SK-N-SH (cell line): ENCODE measurements around the gene NTSR1.

ENCODE experiments used
- EP300 ChIP-seq, 2 experiments: IDR thresholded peaks; 2 replicates each; pipeline versions ENCODE4 v1.4.0 to v1.6.1; 2012; ENCODE audit warnings: borderline replicate concordance in 1 of 2, low read depth in 1 of 2, low read length in 1 of 2
- EZH2phosphoT487 ChIP-seq: fragments of 200-600 bp; sonication (generic); IDR thresholded peaks from 2 replicates; pipeline ENCODE4 v1.6.1; 2017; ENCODE audit warnings: low read depth, mixed run types, mild to moderate bottlenecking, antibody characterized with exemption, moderate library complexity, borderline replicate concordance
- GATA2 ChIP-seq: sonication (generic); formaldehyde crosslinking; IDR thresholded peaks from 2 replicates; pipeline ENCODE4 v1.5.0; 2020; ENCODE audit warnings: mild to moderate bottlenecking, missing genetic modification reagents
- RAD21 ChIP-seq: IDR thresholded peaks from 2 replicates; pipeline ENCODE4 v1.6.1; 2012; ENCODE audit warnings: mild to moderate bottlenecking, low read length
- RCOR1 ChIP-seq: fragments of 150-350 bp; IDR thresholded peaks from 2 replicates; pipeline ENCODE4 v1.6.1; 2017; ENCODE audit warnings: antibody characterized with exemption, low read length
- RFX5 ChIP-seq: IDR thresholded peaks from 2 replicates; pipeline ENCODE4 v1.6.1; 2012; ENCODE audit warnings: mild to moderate bottlenecking, improper control_type of control experiment, low read length
- RXRA ChIP-seq: IDR thresholded peaks from 2 replicates; pipeline ENCODE4 v1.4.0; 2012; ENCODE audit warnings: low read depth, mild to moderate bottlenecking, borderline replicate concordance
- SMC3 ChIP-seq: IDR thresholded peaks from 2 replicates; pipeline ENCODE4 v1.6.1; 2012; ENCODE audit warnings: low read depth, low read length, improper control_type of control experiment
- TF ChIP-seq, protein P1 (sequence below): IDR thresholded peaks from 2 replicates; pipeline ENCODE4 v1.4.0; 2012; ENCODE audit warnings: low read depth
- TF ChIP-seq, protein P2 (sequence below): fragments of 200-600 bp; sonication (generic); IDR thresholded peaks from 2 replicates; pipeline ENCODE4 v1.6.1; 2017; ENCODE audit warnings: antibody characterized with exemption, mild to moderate bottlenecking, moderate library complexity
- TF ChIP-seq, protein P3 (sequence below): IDR thresholded peaks from 2 replicates; pipeline ENCODE4 v1.4.0; 2012; ENCODE audit warnings: low read depth, borderline replicate concordance
- TF ChIP-seq, protein P4 (sequence below): fragments of 150-350 bp; IDR thresholded peaks from 2 replicates; pipeline ENCODE4 v1.6.1; 2017; ENCODE audit warnings: antibody characterized with exemption, low read length, low read depth, borderline replicate concordance

DNA sequence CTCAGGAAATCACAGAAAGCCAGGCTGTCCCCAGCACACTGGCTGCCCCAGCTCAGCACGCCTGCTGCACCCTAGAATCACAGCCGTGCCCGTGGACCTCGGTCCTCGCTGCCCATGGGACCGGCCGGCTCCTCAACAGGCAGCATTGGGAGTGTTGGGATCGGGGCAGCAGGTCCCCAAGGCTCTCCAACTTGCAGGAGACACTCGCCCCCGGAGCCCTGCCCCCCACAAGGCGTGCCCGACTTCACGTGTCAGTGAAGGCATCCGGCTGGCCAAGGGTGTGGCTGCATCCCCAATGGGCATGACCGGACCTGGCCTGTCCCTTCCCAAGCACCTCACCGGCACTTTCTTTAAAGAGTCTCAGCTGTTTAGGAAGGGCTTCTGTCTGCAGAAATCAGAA, 3.0 kb upstream of the NTSR1 start:
- TF ChIP-seq, protein P1, sequence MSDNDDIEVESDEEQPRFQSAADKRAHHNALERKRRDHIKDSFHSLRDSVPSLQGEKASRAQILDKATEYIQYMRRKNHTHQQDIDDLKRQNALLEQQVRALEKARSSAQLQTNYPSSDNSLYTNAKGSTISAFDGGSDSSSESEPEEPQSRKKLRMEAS: no peak
- TF ChIP-seq, protein P2, sequence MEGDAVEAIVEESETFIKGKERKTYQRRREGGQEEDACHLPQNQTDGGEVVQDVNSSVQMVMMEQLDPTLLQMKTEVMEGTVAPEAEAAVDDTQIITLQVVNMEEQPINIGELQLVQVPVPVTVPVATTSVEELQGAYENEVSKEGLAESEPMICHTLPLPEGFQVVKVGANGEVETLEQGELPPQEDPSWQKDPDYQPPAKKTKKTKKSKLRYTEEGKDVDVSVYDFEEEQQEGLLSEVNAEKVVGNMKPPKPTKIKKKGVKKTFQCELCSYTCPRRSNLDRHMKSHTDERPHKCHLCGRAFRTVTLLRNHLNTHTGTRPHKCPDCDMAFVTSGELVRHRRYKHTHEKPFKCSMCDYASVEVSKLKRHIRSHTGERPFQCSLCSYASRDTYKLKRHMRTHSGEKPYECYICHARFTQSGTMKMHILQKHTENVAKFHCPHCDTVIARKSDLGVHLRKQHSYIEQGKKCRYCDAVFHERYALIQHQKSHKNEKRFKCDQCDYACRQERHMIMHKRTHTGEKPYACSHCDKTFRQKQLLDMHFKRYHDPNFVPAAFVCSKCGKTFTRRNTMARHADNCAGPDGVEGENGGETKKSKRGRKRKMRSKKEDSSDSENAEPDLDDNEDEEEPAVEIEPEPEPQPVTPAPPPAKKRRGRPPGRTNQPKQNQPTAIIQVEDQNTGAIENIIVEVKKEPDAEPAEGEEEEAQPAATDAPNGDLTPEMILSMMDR: no peak
- TF ChIP-seq RAD21 (no peak), GATA2 (CRISPR knock-in tag) (no peak), RCOR1 (no peak), EP300 (IDR thresholded peaks at IDR 0.05; ENCODE audit: borderline replicate concordance in 1 of 2, low read depth in 1 of 2, low read length in 1 of 2) (no peak), RXRA (no peak), SMC3 (no peak), RFX5 (no peak), EZH2phosphoT487 (no peak)
- TF ChIP-seq, protein P3, sequence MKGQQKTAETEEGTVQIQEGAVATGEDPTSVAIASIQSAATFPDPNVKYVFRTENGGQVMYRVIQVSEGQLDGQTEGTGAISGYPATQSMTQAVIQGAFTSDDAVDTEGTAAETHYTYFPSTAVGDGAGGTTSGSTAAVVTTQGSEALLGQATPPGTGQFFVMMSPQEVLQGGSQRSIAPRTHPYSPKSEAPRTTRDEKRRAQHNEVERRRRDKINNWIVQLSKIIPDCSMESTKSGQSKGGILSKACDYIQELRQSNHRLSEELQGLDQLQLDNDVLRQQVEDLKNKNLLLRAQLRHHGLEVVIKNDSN: no peak
- TF ChIP-seq, protein P4, sequence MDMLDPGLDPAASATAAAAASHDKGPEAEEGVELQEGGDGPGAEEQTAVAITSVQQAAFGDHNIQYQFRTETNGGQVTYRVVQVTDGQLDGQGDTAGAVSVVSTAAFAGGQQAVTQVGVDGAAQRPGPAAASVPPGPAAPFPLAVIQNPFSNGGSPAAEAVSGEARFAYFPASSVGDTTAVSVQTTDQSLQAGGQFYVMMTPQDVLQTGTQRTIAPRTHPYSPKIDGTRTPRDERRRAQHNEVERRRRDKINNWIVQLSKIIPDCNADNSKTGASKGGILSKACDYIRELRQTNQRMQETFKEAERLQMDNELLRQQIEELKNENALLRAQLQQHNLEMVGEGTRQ: no peak
